ENCODE measurements around the gene ZBED3.

GRCh38 chr5:77073667-77074066 is 13.4 kb downstream of the ZBED3 start:
- TF ChIP-seq CTCF (IDR thresholded peaks at IDR 0.05) (no peak), POLR2A (IDR thresholded peaks at IDR 0.05) (no peak)
